ENCODE measurements around the gene C2orf74. TPM values are rescaled to one million over a fixed set of nuclear protein-coding genes. Genes with fewer than 3 reads are reported as not detected.
"Not testable (repeated sequence)": the region's sequence is repeated elsewhere in the genome, so short reads cannot be mapped to it uniquely, and the experiment has no call there.

Gene C2orf74
- total RNA-seq, 8 experiments from 2014 or later = 4.0 to 28.3 (median 13.5) TPM

DNA sequence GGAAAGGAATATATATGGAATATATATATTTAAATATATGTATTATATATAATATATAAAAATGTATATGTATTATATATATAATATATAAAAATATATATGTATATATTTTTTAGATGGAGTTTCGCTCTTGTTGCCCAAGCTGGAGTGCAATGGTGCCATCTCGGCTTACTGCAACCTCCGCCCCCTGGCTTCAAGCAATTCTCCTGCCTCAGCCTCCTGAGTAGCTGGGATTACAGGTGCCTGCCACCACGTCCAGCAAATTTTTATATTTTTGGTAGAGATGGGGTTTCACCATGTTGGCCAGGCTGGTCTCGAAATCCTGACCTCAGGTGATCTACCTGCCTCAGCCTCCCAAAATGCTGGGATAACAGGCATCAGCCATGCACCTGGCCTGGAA lies 13.9 kb upstream of the C2orf74 start:
- 74 to 100% (median 90%) methylated on average over 1 to 3 of the region's 5 CpGs; no CpG with 5 or more reads in 3 of the 10 experiments for WGBS, 10 experiments
- H3K4me3 ChIP-seq; H3K27ac ChIP-seq; H3K4me1 ChIP-seq (replicated peaks in 1 of 2); in situ Hi-C loops (cut with MboI; ENCODE audit: low pct_unique_long_range_greater_than_20kb in 2 of 9, low sequenced_read_pairs in 9 of 9, unreplicated experiment in 9 of 9); ATAC-seq (replicated peaks in 6 of 8): not testable (repeated sequence)

DNA sequence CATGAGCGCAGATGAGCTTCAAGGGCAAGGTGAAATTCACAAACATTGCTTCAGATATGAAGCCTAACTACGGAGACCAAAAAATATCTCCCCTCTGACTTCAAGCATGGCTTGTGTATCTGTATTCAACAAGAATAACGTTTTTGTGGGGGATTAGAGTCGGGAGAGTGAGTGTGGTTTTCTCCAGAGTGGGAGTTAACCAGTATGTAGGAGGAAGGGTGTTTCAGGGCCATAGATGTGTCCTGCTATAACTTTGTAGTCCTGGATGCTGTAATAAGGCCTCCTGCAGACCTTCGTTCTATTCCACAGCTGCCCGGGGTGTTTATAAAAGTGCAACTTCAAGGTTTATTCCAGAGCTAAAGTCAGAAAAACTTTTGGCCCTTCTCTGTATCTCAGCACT lies 12.9 kb upstream of the C2orf74 start:
- H3K27ac ChIP-seq = no peak overlapping the region
- in situ Hi-C loops (cut with MboI; ENCODE audit: low pct_unique_long_range_greater_than_20kb in 2 of 9, low sequenced_read_pairs in 9 of 9, unreplicated experiment in 9 of 9) = no loop called here
- 83 to 100% (median 98%) methylated on average over 1 to 6 of the region's 6 CpGs for WGBS, 10 experiments

DNA sequence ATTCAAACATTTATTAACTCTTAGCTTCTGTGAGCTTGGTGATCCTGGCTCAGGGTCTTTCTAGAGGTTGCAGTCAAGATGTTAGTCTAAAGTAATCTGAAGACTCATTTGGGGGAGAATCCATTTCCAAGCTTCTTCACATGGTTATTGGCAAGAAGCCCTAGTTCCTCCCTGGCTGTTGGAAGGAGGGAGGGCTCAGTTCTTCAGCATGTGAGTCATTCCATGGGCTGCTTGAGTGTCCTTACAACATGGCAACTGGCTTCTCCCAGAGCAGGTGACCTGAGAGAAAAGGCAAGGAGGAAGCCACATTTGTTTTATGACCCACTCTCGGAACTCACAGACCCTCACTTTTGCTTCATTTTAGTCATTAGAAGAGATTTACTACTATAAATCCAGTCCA lies 10.6 kb upstream of the C2orf74 start:
- no peaks in the 10 kb centered on the region for H3K4me1 ChIP-seq (replicated peaks in 1 of 2)
- in situ Hi-C loops (cut with MboI; ENCODE audit: low pct_unique_long_range_greater_than_20kb in 2 of 9, low sequenced_read_pairs in 9 of 9, unreplicated experiment in 9 of 9) = no loop called here
- 100% methylated on average over 1 of the region's 1 CpG; no CpG with 5 or more reads in 7 of the 10 experiments for WGBS, 10 experiments
- ATAC-seq (replicated peaks in 6 of 8) = no peak
- no peak overlapping the region for H3K4me3 ChIP-seq
- H3K27ac ChIP-seq = no peak overlapping the region

More for the DNA sequence above, 12.9 kb upstream of the C2orf74 start:
- no peak for ATAC-seq (replicated peaks in 6 of 8)
- Histone ChIP-seq H3K4me3 (no peak overlapping the region), H3K4me1 (replicated peaks in 1 of 2) (no peaks in the 10 kb centered on the region)

DNA sequence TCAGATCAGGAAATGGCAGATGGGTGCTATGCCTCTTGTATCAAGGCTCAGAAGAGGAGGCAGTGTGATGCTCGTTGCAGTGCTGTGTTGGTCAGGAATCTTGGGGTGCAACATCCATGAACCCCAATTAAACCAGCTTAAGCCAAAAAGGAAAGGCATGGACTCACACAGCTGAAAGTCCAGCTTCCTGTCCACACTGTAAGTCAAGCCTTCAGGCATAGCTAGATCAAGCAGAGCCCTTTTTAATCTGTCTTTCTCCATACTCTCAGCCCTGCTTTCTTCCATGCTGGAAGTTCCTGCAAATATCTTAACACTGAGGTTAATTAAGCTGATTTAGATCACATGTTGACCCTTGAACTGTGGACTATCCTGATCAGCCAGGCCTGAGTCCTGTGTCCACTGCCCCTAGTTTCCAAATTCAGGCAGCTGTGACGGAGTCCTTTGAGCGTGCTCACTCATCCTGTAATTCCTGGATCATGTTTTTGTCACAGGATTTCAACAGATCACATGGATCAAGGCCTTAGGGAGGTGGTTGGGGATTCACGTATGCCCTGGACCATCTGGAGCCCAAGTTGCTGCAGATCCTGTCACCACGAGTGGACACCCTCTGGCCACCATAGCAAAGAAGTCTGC lies 4.5 kb upstream of the C2orf74 start:
- ATAC-seq (replicated peaks in 6 of 8) = no peak
- in situ Hi-C loops (cut with MboI; ENCODE audit: low pct_unique_long_range_greater_than_20kb in 2 of 9, low sequenced_read_pairs in 9 of 9, unreplicated experiment in 9 of 9) = no loop called here
- WGBS, 10 experiments = 50 to 84% (median 78%) methylated on average over 1 to 3 of the region's 5 CpGs; no CpG with 5 or more reads in 4 of the 10 experiments
- no peak overlapping the region for H3K4me3 ChIP-seq
- H3K27ac ChIP-seq = no peak overlapping the region
- no peaks in the 10 kb centered on the region for H3K4me1 ChIP-seq (replicated peaks in 1 of 2)

DNA sequence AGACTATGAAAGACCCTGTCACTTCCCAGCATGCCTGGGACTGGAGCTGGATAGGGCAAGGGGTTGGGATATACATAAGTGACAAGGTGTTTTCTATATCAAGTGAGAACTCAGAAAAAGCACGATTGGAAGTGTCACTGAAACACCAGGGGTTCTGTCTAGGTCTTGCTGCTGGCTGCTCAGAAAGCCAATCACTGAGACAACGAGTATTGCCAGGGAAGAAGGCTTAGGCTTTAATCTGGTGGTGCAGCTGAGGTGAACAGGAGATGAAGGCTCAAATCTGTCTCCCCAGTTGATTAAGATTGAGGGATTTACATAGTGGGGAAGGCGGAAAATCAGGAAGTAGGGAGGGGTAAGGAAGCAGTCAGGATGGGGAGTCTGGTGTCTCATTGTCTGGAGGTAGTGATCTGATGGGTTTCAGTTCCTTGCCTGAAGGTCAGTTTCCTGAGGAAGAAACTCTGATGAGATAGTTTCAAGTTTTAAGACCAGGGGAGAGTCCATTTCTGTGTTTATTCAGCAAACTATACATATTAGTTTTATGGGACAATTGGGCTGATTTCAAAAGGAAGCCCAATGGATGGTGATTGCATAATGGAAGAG lies 3.5 kb upstream of the C2orf74 start:
- Histone ChIP-seq H3K4me3 (no peak overlapping the region), H3K27ac (no peak overlapping the region), H3K4me1 (replicated peaks in 1 of 2) (no peaks in the 10 kb centered on the region)
- no peak for ATAC-seq (replicated peaks in 6 of 8)
- 50 to 90% (median 71%) methylated on average over 1 to 3 of the region's 3 CpGs; no CpG with 5 or more reads in 1 of the 10 experiments for WGBS, 10 experiments
- in situ Hi-C loops (cut with MboI; ENCODE audit: low pct_unique_long_range_greater_than_20kb in 2 of 9, low sequenced_read_pairs in 9 of 9, unreplicated experiment in 9 of 9) = no loop called here

DNA sequence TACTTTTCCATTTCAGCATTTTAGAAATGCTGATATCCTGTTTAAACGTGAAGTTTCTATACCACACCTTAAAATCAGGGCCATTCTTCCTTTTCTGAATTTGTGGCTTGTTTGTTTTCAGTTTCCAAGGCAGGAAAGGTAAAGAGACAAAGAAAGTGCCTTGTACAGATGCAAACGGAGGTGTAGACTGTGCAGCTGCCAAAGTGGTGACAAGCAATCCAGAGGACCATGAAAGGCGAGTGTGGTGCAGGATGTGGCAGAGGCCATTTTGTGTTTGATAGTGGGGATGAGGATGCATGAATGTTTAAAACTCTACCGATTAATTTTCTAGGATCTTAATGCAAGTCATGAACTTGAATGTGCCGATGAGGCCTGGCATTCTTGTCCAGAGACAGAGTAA lies 733 bp downstream of the C2orf74 start:
- no peak overlapping the region for H3K27ac ChIP-seq
- H3K4me3 ChIP-seq = no peak overlapping the region
- no peaks in the 10 kb centered on the region for H3K4me1 ChIP-seq (replicated peaks in 1 of 2)
- WGBS, 10 experiments = 39 to 95% (median 83%) methylated on average over 1 to 5 of the region's 5 CpGs; no CpG with 5 or more reads in 1 of the 10 experiments
- ATAC-seq (replicated peaks in 6 of 8) = no peak
- in situ Hi-C loops (cut with MboI; ENCODE audit: low pct_unique_long_range_greater_than_20kb in 2 of 9, low sequenced_read_pairs in 9 of 9, unreplicated experiment in 9 of 9) = no loop called here

DNA sequence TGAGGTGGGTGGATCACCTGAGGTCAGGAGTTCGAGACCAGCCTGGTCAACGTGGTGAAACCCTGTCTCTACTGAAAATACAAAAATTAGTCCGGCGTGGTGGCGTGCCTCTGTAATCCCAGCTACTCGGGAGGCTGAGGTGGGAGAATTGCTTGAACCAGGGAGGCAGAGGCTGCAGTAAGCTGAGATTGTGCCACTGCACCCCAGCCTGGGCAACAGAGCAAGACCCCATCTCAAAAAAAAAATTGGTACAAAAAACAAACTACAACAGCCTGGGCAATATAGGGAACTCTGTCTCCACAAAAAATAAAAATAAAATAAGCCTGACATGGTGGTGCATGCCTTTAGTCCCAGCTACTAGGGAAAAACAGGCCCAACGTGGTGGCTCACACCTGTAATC lies 3.1 kb downstream of the C2orf74 start:
- in situ Hi-C loops (cut with MboI; ENCODE audit: low pct_unique_long_range_greater_than_20kb in 2 of 9, low sequenced_read_pairs in 9 of 9, unreplicated experiment in 9 of 9) = not testable (repeated sequence)
- 79 to 100% (median 100%) methylated on average over 1 to 4 of the region's 7 CpGs; no CpG with 5 or more reads in 3 of the 10 experiments for WGBS, 10 experiments

DNA sequence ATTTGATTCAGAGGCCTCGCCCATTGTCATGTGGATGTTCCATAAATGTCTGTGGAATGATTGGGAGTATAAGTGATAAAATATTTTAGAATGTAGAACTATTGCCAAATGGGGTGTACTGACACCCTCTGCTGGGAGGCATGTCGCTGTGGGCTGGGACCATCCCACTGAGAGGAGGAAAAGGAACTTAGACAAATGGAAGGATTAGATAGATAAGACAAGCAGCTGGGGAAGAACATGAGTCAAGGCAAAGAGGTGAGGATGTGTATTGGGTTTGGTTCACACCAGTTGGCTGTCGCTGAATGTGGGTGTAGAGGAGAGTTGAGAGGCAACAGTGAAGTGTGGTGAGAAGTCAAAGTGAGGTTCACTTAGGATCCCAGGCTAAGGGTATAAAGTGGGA lies 4.0 kb downstream of the C2orf74 start:
- H3K4me1 ChIP-seq (replicated peaks in 1 of 2) = no peaks in the 10 kb centered on the region
- WGBS, 10 experiments = 59 to 100% (median 91%) methylated on average over 1 to 3 of the region's 3 CpGs
- in situ Hi-C loops (cut with MboI; ENCODE audit: low pct_unique_long_range_greater_than_20kb in 2 of 9, low sequenced_read_pairs in 9 of 9, unreplicated experiment in 9 of 9) = no loop called here
- no peak overlapping the region for H3K27ac ChIP-seq
- no peak overlapping the region for H3K4me3 ChIP-seq
- peak in 1 of 8 experiments; percentile 15 for ATAC-seq (replicated peaks in 6 of 8)

More for the DNA sequence above, 3.1 kb downstream of the C2orf74 start:
- not testable (repeated sequence) for ATAC-seq (replicated peaks in 6 of 8); H3K27ac ChIP-seq; H3K4me3 ChIP-seq; H3K4me1 ChIP-seq (replicated peaks in 1 of 2)

DNA sequence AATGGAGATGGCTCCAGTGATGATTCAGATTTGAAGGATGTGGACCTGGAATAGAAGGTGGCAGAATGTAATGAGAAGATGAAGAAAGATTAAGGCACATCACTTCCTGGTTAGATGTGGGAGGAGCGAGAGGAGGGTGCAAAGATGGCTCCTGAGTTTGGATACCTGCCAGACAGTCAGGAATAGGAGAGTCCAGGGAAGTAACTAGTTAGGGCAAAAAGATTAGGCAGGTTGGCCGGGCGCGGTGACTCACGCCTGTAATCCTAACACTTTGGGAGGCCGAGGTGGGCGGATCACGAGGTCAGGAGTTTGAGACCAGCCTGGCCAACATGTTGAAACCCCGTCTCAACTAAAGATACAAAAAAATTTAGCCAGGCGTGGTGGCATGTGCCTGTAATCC lies 5.6 kb downstream of the C2orf74 start:
- no peak for ATAC-seq (replicated peaks in 6 of 8)
- in situ Hi-C loops (cut with MboI; ENCODE audit: low pct_unique_long_range_greater_than_20kb in 2 of 9, low sequenced_read_pairs in 9 of 9, unreplicated experiment in 9 of 9) = no loop called here
- WGBS, 10 experiments = 80 to 100% (median 96%) methylated on average over 1 to 5 of the region's 10 CpGs; no CpG with 5 or more reads in 3 of the 10 experiments
- no peak overlapping the region for H3K27ac ChIP-seq
- no peaks in the 10 kb centered on the region for H3K4me1 ChIP-seq (replicated peaks in 1 of 2)
- no peak overlapping the region for H3K4me3 ChIP-seq

DNA sequence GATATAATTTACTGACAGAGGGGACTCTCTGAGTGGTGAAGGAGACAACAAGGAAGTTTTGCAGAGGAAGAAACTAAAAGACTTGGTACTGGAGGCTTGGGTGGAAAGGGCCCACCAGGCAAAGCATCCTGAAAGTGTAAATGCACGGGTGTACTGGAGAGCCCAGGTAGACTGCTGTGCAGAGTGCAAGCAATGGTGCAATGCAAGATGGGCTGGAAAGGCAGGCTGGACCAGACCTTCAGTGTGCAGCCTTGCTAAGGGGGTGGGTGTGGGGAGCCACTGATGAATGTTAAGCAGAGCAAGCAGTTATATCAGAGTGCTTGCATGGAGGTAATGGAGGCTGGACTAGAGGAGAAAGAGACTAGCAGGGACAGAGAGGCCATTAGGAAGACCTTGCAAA lies 10.7 kb downstream of the C2orf74 start:
- no peak for ATAC-seq (replicated peaks in 6 of 8)
- H3K4me3 ChIP-seq = no peak overlapping the region

DNA sequence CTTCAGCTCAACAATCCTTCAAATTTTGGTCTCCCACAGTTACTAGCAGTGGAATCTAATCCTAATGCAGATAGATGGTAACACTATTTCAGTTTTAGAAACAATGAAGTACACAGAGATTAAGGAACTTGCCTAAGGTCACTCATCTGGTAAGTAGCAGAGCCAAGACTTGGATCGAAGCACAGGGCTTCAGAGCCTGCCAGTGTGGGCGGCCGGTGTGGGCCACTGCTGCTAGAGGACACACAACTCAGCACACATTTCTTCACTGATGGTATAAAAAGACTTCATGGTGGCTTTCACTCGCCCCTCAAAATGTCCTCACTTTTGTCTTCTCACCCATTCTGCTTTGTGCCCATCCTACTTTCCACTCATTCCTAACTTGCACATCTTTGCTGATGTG lies 11.1 kb downstream of the C2orf74 start:
- H3K4me3 ChIP-seq = no peak overlapping the region
- no peak for ATAC-seq (replicated peaks in 6 of 8)
- in situ Hi-C loops (cut with MboI; ENCODE audit: low pct_unique_long_range_greater_than_20kb in 2 of 9, low sequenced_read_pairs in 9 of 9, unreplicated experiment in 9 of 9) = no loop called here
- H3K27ac ChIP-seq = no peak overlapping the region
- 67 to 100% (median 83%) methylated on average over 1 to 4 of the region's 4 CpGs; no CpG with 5 or more reads in 5 of the 10 experiments for WGBS, 10 experiments
- H3K4me1 ChIP-seq (replicated peaks in 1 of 2) = peaks cover 3% of the 10 kb centered on the region in 2 donors

More for the DNA sequence above, 10.7 kb downstream of the C2orf74 start:
- 14 to 86% (median 50%) methylated on average over 1 of the region's 1 CpG; no CpG with 5 or more reads in 7 of the 10 experiments for whole genome bisulfite sequencing, 10 experiments
- H3K4me1 ChIP-seq (replicated peaks in 1 of 2) = no peaks in the 10 kb centered on the region
- in situ Hi-C loops (cut with MboI; ENCODE audit: low pct_unique_long_range_greater_than_20kb in 2 of 9, low sequenced_read_pairs in 9 of 9, unreplicated experiment in 9 of 9) = no loop called here
- H3K27ac ChIP-seq = no peak overlapping the region

DNA sequence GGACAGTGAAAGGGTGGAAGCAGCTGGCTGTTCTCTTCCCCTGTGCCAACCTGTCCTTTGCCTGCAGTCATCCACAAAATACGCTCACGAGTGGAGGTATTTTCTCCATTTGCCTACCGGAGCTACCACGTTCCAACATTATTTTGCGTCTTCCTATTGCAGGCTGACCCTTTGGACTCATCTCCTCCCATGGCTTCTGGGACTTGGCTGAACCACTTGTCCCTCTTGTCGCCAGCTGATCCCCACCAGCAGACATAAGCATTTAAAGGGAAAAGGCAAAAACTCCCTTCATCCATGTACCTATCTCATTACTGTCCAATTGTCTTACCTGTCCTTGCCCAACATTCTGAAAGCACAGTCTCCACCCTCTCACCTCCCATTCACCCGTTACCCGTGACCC lies 13.0 kb downstream of the C2orf74 start:
- H3K4me1 ChIP-seq (replicated peaks in 1 of 2) = peaks cover 9 to 17% of the 10 kb centered on the region in 2 donors
- ATAC-seq (replicated peaks in 6 of 8) = no peak
- no peak overlapping the region for H3K27ac ChIP-seq
- WGBS, 10 experiments = 64 to 98% (median 90%) methylated on average over 3 to 8 of the region's 8 CpGs; no CpG with 5 or more reads in 2 of the 10 experiments
- in situ Hi-C loops (cut with MboI; ENCODE audit: low pct_unique_long_range_greater_than_20kb in 2 of 9, low sequenced_read_pairs in 9 of 9, unreplicated experiment in 9 of 9) = no loop called here
- H3K4me3 ChIP-seq = no peak overlapping the region

DNA sequence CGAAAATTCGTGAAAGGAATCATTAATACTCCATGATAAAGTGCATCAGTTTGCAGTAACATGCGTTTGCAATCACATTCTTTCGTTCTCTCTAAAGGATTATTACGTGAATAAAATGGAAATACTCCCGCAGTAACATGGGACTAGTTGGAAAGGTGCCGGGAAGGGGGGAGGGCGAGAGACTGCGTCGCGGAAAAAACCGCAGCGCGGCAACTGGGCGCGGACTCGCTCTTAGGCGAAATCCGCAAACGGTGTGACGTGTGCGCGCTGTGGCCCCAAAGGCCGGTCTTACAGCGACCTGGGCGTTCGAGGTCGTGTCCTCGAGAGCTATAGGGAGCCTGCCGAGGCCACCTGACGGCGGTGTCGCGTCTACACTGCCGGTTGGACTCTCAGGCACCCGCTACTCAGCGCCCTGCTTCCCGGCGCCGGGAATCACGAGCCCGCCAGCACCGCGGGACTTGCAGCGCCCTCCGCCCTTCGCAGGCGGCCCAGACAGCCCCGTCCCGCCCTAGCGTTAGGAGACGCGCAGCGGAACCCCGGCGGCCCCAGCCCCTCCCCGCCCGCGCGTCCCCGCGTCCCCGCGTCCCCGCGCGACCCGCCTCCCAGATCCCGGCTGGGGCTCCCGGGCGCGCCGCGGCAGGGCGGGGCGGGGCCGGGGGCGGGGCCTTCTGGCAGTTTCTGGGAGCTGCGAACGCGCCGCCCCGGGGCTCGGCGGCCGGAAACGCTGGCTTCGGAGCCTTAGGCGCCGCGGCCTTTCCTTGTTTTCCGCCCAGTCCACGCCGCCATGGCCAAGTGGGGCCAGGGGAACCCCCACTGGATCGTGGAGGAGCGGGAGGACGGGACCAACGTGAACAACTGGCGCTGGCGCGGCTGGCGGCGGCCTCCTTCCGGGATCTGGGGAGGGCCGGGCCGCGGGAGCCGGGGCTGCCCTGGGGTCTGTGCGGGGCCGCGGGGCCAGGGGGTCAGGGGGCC lies 15.1 kb downstream of the C2orf74 start:
- 0 to 20% (median 1%) methylated on average over 1 to 24 of the region's 111 CpGs; no CpG with 5 or more reads in 1 of the 10 experiments for WGBS, 10 experiments
- Histone ChIP-seq H3K4me1 (replicated peaks in 1 of 2) (peaks cover 9 to 20% of the 10 kb centered on the region in 2 donors), H3K4me3 (peak overlapping the region; percentile 47 to 68 (median 56)), H3K27ac (peak overlapping the region; percentile 73 to 90)
- ATAC-seq (replicated peaks in 6 of 8) = peak; percentile 74 to 94 (median 93)
- in situ Hi-C loops (cut with MboI; ENCODE audit: low pct_unique_long_range_greater_than_20kb in 2 of 9, low sequenced_read_pairs in 9 of 9, unreplicated experiment in 9 of 9) = no loop called here

All from motor neuron (in vitro differentiated cells).